Fibroblast of lung (primary cell): ENCODE measurements around the gene MAML2.

Experiments
- EZH2 ChIP-seq: IDR thresholded peaks from 2 replicates; pipeline ENCODE4 v1.5.1; 2012; ENCODE audit warnings: low read length, control low read depth, mild to moderate bottlenecking; ENCODE audit errors: missing control alignments
- TF ChIP-seq, protein P1 (sequence below), 2 donors: IDR thresholded peaks in 1 of 2; conservative IDR thresholded peaks in 1 of 2; 1 replicate in 1 of 2; 2 replicates in 1 of 2; pipeline ENCODE4 v1.5.1; 2011 to 2012; ENCODE audit warnings: low read length in 2 of 2, control low read depth in 1 of 2, inconsistent platforms in 1 of 2, low read depth in 1 of 2, mild to moderate bottlenecking in 1 of 2

DNA sequence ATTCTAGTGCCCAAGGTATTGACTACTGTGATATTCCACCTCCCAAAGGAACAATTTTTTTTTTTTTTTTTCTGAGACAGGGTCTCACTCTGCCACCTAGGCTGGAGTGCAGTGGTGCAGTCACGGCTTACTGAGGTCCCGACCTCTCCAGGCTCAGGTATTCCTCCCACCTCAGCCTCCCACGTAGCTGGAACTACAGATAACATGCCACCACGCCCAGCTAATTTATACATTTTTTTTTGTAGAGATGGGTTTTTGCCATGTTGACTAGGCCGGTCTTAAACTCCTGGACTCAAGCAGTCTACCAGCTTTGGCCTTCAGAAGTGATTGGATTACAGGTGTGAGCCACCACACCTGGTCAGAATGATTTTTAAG is 33.4 kb downstream of the MAML2 start:
- TF ChIP-seq, protein P1, sequence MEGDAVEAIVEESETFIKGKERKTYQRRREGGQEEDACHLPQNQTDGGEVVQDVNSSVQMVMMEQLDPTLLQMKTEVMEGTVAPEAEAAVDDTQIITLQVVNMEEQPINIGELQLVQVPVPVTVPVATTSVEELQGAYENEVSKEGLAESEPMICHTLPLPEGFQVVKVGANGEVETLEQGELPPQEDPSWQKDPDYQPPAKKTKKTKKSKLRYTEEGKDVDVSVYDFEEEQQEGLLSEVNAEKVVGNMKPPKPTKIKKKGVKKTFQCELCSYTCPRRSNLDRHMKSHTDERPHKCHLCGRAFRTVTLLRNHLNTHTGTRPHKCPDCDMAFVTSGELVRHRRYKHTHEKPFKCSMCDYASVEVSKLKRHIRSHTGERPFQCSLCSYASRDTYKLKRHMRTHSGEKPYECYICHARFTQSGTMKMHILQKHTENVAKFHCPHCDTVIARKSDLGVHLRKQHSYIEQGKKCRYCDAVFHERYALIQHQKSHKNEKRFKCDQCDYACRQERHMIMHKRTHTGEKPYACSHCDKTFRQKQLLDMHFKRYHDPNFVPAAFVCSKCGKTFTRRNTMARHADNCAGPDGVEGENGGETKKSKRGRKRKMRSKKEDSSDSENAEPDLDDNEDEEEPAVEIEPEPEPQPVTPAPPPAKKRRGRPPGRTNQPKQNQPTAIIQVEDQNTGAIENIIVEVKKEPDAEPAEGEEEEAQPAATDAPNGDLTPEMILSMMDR (conservative IDR thresholded peaks at IDR 0.05 in 1 of 2, IDR thresholded peaks at IDR 0.05 in 1 of 2; ENCODE audit: low read depth in 1 of 2, low read length in 2 of 2) = no peak
- TF ChIP-seq EZH2 = no peak
